ENCODE measurements around the gene TNIP2.
"Not testable (repeated sequence)": the region's sequence is repeated elsewhere in the genome, so short reads cannot be mapped to it uniquely, and the experiment has no call there.

The TNIP2 gene

DNA sequence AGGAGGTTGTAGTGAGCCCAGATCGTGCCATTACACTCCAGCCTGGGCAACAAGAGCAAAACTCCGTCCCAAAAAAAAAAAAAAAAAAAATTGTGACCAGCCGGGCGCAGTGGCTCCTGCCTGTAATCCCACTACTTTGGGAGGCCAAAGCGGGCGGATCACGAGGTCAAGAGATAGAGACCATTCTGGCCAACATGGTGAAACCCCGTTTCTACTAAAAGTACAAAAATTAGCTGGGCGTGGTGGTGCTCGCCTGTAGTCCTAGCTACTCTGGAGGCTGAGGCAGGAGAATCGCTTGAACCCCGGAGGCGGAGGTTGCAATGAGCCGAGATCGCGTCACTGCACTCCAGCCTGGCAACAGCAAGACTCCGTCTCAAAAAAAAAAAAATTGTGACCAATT is 29.3 kb downstream of the TNIP2 start:
- not testable (repeated sequence) for H2BK15ac ChIP-seq (ENCODE audit: low read depth, poor library complexity, severe bottlenecking); H2BK5ac ChIP-seq (ENCODE audit: low read depth, low read length, poor library complexity, severe bottlenecking); H3K27ac ChIP-seq (ENCODE audit: low read length, poor library complexity, severe bottlenecking); H3K9ac ChIP-seq (ENCODE audit: low read length); H3K4me1 ChIP-seq (ENCODE audit: control insufficient read depth, insufficient read depth, low read depth, low read length); H2AFZ ChIP-seq (ENCODE audit: low read depth, low read length); H3K27me3 ChIP-seq (ENCODE audit: control insufficient read depth in 1 of 2, insufficient read depth in 1 of 2, low read length in 2 of 2); H3K4me2 ChIP-seq (ENCODE audit: low read length, poor library complexity, severe bottlenecking); H4K8ac ChIP-seq (ENCODE audit: low read length); H3K4ac ChIP-seq (ENCODE audit: low read depth in 1 of 2, low read length in 2 of 2); H2BK12ac ChIP-seq (ENCODE audit: low read length in 2 of 2); DNase-seq; H2BK120ac ChIP-seq (ENCODE audit: low read depth, low read length); H3K9me3 ChIP-seq (ENCODE audit: control insufficient read depth, low read length); H2AK5ac ChIP-seq (ENCODE audit: low read length, severe bottlenecking); H3K18ac ChIP-seq (ENCODE audit: low read depth in 1 of 2, low read length in 2 of 2); H3K23ac ChIP-seq (ENCODE audit: low read length in 2 of 2); H4K91ac ChIP-seq (ENCODE audit: low read length); H3K14ac ChIP-seq (ENCODE audit: low read length in 2 of 2); H3K4me3 ChIP-seq (ENCODE audit: insufficient read depth in 1 of 2, low read depth in 1 of 2, low read length in 2 of 2)
- 98% methylated on average over 17 of the region's 17 CpGs for WGBS
- Histone ChIP-seq H3K79me1 (replicated peaks; ENCODE audit: low read length, poor library complexity, severe bottlenecking) (peaks cover 15% of the 10 kb centered on the region), H3K36me3 (ENCODE audit: control insufficient read depth in 1 of 2, insufficient read depth in 2 of 2, low read depth in 1 of 2, low read length in 2 of 2) (peaks cover 32 to 48% of the 10 kb centered on the region in 2 experiments)

DNA sequence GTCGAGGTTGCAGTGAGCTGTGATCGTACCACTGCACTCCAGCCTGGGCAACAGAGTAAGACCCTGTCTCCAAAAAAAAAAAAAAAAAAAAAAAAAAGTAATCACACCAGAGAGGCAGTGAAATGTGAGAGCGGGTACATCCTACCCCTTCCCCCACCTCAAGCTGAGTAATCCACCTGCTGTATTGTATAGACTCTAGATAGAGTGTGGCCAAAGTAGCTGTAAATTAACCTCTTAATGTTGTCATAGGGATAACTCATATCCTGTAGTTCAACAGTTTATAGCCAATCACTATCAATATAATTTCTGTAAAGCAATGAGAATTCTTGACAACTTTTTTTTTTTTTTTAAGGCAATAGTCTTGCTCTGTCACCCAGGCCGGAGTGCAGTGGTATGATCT is 30.8 kb downstream of the TNIP2 start:
- no peak overlapping the region for H4K91ac ChIP-seq (ENCODE audit: low read length)
- no peak overlapping the region for H3K4me3 ChIP-seq (ENCODE audit: insufficient read depth in 1 of 2, low read depth in 1 of 2, low read length in 2 of 2)
- H3K4me2 ChIP-seq (ENCODE audit: low read length, poor library complexity, severe bottlenecking) = no peak overlapping the region
- WGBS = 100% methylated on average over 3 of the region's 4 CpGs
- H2BK120ac ChIP-seq (ENCODE audit: low read depth, low read length) = no peak overlapping the region
- H2BK5ac ChIP-seq (ENCODE audit: low read depth, low read length, poor library complexity, severe bottlenecking) = no peak overlapping the region
- no peak overlapping the region for H3K18ac ChIP-seq (ENCODE audit: low read depth in 1 of 2, low read length in 2 of 2)
- H3K79me1 ChIP-seq (replicated peaks; ENCODE audit: low read length, poor library complexity, severe bottlenecking) = peaks cover 20% of the 10 kb centered on the region
- no peak overlapping the region for H3K4ac ChIP-seq (ENCODE audit: low read depth in 1 of 2, low read length in 2 of 2)
- H2BK12ac ChIP-seq (ENCODE audit: low read length in 2 of 2) = no peak overlapping the region
- H3K23ac ChIP-seq (ENCODE audit: low read length in 2 of 2) = no peak overlapping the region
- peaks cover 2% of the 10 kb centered on the region for H3K4me1 ChIP-seq (ENCODE audit: control insufficient read depth, insufficient read depth, low read depth, low read length)
- DNase-seq = no peak
- no peak overlapping the region for H3K27ac ChIP-seq (ENCODE audit: low read length, poor library complexity, severe bottlenecking)
- no peak overlapping the region for H4K8ac ChIP-seq (ENCODE audit: low read length)
- no peaks in the 10 kb centered on the region for H3K9me3 ChIP-seq (ENCODE audit: control insufficient read depth, low read length)
- no peak overlapping the region for H2BK15ac ChIP-seq (ENCODE audit: low read depth, poor library complexity, severe bottlenecking)
- no peak overlapping the region for H3K9ac ChIP-seq (ENCODE audit: low read length)
- no peak overlapping the region for H2AFZ ChIP-seq (ENCODE audit: low read depth, low read length)
- H3K27me3 ChIP-seq (ENCODE audit: control insufficient read depth in 1 of 2, insufficient read depth in 1 of 2, low read length in 2 of 2) = no peaks in the 10 kb centered on the region
- H2AK5ac ChIP-seq (ENCODE audit: low read length, severe bottlenecking) = no peak overlapping the region
- H3K36me3 ChIP-seq (ENCODE audit: control insufficient read depth in 1 of 2, insufficient read depth in 2 of 2, low read depth in 1 of 2, low read length in 2 of 2) = peaks cover 31 to 53% of the 10 kb centered on the region in 2 experiments
- H3K14ac ChIP-seq (ENCODE audit: low read length in 2 of 2) = no peak overlapping the region

DNA sequence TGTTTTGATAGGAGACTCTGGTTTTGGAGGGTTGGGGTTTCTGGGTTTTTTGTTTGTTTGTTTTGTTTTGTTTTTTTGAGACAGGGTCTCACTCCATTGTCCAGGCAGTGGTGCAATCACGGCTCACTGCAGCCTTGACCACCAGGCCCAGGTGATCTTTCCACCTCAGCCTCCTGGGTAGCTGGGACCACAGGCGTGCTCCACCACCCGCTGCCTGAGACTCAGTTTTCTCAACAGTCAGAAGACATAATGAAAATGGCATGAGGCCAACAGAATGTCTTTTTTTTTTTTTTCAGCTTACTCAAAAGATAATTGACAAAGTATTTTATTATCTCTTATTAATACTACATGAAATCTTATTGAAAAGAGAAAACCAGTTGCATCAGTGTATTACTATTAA is 32.4 kb downstream of the TNIP2 start:
- H2BK5ac ChIP-seq (ENCODE audit: low read depth, low read length, poor library complexity, severe bottlenecking) = no peak overlapping the region
- no peak overlapping the region for H2BK12ac ChIP-seq (ENCODE audit: low read length in 2 of 2)
- no peak overlapping the region for H2BK120ac ChIP-seq (ENCODE audit: low read depth, low read length)
- no peak overlapping the region for H4K91ac ChIP-seq (ENCODE audit: low read length)
- no peak overlapping the region for H3K18ac ChIP-seq (ENCODE audit: low read depth in 1 of 2, low read length in 2 of 2)
- H3K9me3 ChIP-seq (ENCODE audit: control insufficient read depth, low read length) = no peaks in the 10 kb centered on the region
- no peak overlapping the region for H3K4me3 ChIP-seq (ENCODE audit: insufficient read depth in 1 of 2, low read depth in 1 of 2, low read length in 2 of 2)
- peaks cover 13% of the 10 kb centered on the region for H3K79me1 ChIP-seq (replicated peaks; ENCODE audit: low read length, poor library complexity, severe bottlenecking)
- H4K8ac ChIP-seq (ENCODE audit: low read length) = no peak overlapping the region
- no peak overlapping the region for H3K4me2 ChIP-seq (ENCODE audit: low read length, poor library complexity, severe bottlenecking)
- H2BK15ac ChIP-seq (ENCODE audit: low read depth, poor library complexity, severe bottlenecking) = no peak overlapping the region
- H3K27me3 ChIP-seq (ENCODE audit: control insufficient read depth in 1 of 2, insufficient read depth in 1 of 2, low read length in 2 of 2) = no peaks in the 10 kb centered on the region
- H3K27ac ChIP-seq (ENCODE audit: low read length, poor library complexity, severe bottlenecking) = no peak overlapping the region
- no peak overlapping the region for H3K14ac ChIP-seq (ENCODE audit: low read length in 2 of 2)
- no peak overlapping the region for H2AK5ac ChIP-seq (ENCODE audit: low read length, severe bottlenecking)
- no peak for DNase-seq
- no peak overlapping the region for H2AFZ ChIP-seq (ENCODE audit: low read depth, low read length)
- no peak overlapping the region for H3K23ac ChIP-seq (ENCODE audit: low read length in 2 of 2)
- peaks cover 24 to 52% of the 10 kb centered on the region in 2 experiments for H3K36me3 ChIP-seq (ENCODE audit: control insufficient read depth in 1 of 2, insufficient read depth in 2 of 2, low read depth in 1 of 2, low read length in 2 of 2)
- H3K4me1 ChIP-seq (ENCODE audit: control insufficient read depth, insufficient read depth, low read depth, low read length) = peaks cover 2% of the 10 kb centered on the region
- WGBS = 96% methylated on average over 3 of the region's 3 CpGs
- H3K4ac ChIP-seq (ENCODE audit: low read depth in 1 of 2, low read length in 2 of 2) = no peak overlapping the region
- no peak overlapping the region for H3K9ac ChIP-seq (ENCODE audit: low read length)

DNA sequence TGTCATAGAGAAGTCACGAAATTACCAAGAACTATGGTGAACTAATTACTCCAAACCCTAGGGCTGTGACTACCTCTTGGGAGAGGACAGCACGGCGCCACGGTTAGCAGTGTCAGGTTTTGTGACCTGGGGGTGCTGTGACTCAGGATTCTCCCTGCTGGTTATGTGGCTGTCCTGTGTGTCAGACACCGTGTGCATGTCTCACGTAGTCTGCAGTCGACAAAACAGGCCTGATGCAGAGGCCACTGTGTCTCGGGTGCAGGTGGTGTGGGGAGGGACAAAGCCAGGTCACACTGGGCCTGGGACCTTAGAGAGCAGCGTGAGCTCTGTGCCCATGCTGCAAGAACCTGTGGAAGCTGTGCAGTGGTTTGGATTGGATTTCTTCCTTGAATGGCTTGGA is 34.1 kb downstream of the TNIP2 start:
- Histone ChIP-seq H3K27me3 (ENCODE audit: control insufficient read depth in 1 of 2, insufficient read depth in 1 of 2, low read length in 2 of 2) (no peaks in the 10 kb centered on the region), H4K8ac (ENCODE audit: low read length) (no peak overlapping the region), H2BK5ac (ENCODE audit: low read depth, low read length, poor library complexity, severe bottlenecking) (no peak overlapping the region), H3K23ac (ENCODE audit: low read length in 2 of 2) (no peak overlapping the region), H2BK15ac (ENCODE audit: low read depth, poor library complexity, severe bottlenecking) (no peak overlapping the region), H3K4me1 (ENCODE audit: control insufficient read depth, insufficient read depth, low read depth, low read length) (peaks cover 2% of the 10 kb centered on the region), H3K9me3 (ENCODE audit: control insufficient read depth, low read length) (no peaks in the 10 kb centered on the region), H2AFZ (ENCODE audit: low read depth, low read length) (no peak overlapping the region), H3K27ac (ENCODE audit: low read length, poor library complexity, severe bottlenecking) (no peak overlapping the region), H2BK12ac (ENCODE audit: low read length in 2 of 2) (no peak overlapping the region), H3K79me1 (replicated peaks; ENCODE audit: low read length, poor library complexity, severe bottlenecking) (peaks cover 16% of the 10 kb centered on the region), H3K18ac (ENCODE audit: low read depth in 1 of 2, low read length in 2 of 2) (no peak overlapping the region), H3K36me3 (ENCODE audit: control insufficient read depth in 1 of 2, insufficient read depth in 2 of 2, low read depth in 1 of 2, low read length in 2 of 2) (peaks cover 32 to 57% of the 10 kb centered on the region in 2 experiments), H3K4ac (ENCODE audit: low read depth in 1 of 2, low read length in 2 of 2) (no peak overlapping the region), H2AK5ac (ENCODE audit: low read length, severe bottlenecking) (no peak overlapping the region), H3K14ac (ENCODE audit: low read length in 2 of 2) (no peak overlapping the region), H3K9ac (ENCODE audit: low read length) (no peak overlapping the region), H2BK120ac (ENCODE audit: low read depth, low read length) (no peak overlapping the region), H4K91ac (ENCODE audit: low read length) (no peak overlapping the region), H3K4me2 (ENCODE audit: low read length, poor library complexity, severe bottlenecking) (no peak overlapping the region), H3K4me3 (ENCODE audit: insufficient read depth in 1 of 2, low read depth in 1 of 2, low read length in 2 of 2) (no peak overlapping the region)
- WGBS = 96% methylated on average over 9 of the region's 9 CpGs
- no peak for DNase-seq
